Measurements from ENCODE around the gene GPD2.
A peak's percentile ranks its signal among the peaks of the same experiment; 100 is the strongest.

GPD2 gene

DNA sequence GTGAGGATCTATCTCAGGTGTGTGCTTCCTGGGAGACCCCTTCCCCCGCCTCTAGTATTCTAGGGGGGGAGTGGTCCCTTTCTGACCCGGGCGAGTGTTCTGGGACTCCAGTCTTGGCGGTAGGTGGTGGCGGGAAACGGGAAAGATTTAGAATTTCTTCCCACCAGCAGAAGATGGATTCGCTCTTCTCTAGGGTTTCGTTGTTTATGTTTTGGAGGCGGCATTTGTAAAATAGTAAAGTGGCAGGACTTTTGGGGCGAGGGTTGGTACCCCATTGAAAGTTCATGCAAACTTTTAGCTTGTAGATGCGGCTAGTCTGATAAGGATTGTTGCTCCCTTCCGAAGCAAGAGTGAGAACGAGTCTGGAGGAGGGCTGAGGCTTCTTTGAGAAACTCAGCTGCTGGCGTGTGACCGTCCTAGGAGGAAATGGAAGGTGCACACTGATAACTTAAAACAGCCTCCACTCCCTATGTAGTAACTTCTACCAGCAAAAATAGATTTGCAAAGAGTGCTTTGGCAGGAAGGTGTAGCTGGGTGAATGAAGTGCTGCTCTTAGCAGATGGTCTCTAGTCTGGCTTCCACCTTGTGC is 412 bp downstream of the GPD2 start:
- peak; percentile 93 for DNase-seq

DNA sequence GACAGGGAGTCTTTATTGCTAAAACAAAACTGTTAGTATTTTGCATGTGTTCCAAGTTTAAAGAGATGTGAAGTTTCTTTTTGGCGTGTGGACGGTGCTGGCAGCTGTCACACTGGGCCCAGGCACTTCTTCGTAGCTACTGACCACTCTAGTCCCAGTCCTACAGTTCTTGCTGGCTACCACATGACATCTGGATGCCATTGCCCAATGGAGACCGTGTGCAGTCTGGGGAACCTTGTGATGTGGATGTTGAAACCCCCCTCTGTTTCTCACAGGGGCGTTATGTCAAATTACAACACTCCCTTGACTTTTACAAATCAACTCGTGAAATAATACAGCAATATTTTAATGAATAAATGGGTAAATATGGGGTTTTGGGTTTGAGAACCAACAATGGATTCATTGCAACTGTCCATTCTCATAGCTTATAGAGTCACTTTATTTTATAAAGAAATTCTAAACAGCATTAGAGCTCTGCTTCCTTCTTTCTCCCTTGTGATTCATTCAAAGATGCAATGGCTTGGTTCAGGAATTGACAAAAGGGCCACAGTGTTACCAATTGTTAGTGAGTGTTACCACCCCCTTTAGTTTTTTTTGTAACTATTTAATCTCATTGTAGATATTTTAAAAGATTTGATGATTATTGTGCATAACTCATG is 1.2 kb downstream of the GPD2 start:
- DNase-seq, result peak; percentile 79

DNA sequence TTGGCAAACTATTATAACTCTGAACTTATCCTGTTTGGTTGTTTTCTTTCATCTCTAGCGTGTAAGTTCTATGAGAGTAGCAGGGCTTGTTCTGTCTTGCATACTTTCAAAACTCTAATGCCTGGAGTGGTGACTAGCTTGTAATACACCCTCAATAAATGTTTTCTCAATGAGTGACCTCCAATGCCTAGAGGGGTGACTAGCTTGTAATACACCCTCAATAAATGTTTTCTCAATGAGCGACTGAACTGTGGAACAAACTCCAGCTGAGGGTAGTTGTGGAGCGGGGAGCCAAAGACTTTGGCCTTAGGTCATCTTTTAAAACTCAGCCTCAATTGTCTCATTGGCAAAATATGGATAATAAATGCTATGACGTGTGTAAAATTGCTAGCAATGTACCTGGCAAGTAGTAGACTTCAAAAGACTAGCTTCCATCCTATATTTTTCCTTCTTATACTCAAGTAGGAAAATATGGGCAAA is 1.8 kb downstream of the GPD2 start:
- DNase-seq, result no peak

- DNase-seq, result no peak
These were observed 6.9 kb downstream of the GPD2 start for GRCh38 chr2:156443089-156443488.

DNA sequence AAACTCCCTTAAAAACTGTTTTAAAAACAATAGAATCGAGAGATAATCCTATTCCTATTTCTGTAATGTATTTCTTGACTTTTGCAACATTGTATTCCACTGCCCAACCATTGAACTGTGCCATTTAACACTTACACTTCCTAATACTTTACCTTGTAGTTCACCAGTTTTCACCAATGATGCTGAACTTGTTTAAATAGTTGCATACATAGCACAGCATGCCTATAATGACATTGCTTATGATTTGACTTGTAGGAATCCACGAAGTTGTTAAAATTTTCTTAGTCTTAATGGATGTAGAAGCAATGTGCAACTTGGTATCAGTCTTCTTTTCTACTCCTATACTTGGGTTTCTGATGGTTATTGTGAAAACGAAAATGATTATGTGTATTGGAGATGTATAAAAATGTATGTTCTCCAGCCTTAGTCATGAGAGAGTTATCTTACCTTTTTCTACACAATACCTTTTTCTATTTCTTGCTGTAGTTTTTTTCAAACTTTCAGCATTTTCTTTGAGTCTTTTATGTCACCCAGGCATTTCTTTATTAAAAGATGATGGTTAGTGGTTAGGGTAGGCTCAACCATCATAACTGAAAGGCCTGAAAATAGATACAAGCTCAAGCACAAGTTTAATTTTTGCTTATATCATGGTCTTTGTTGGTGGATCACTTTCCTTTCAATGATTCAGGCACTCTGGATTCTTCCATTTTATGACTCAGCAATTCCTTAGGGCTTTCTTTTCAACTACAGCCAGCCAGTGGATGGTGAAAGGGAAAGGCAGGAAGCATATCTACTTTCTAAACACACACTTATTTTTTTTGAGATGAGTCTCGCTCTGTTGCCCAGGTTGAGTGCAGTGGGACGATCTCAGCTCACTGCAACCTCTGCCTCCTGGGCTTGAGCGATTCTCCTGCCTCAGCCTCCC is 9.4 kb downstream of the GPD2 start:
- DNase-seq, result peak; percentile 22

DNA sequence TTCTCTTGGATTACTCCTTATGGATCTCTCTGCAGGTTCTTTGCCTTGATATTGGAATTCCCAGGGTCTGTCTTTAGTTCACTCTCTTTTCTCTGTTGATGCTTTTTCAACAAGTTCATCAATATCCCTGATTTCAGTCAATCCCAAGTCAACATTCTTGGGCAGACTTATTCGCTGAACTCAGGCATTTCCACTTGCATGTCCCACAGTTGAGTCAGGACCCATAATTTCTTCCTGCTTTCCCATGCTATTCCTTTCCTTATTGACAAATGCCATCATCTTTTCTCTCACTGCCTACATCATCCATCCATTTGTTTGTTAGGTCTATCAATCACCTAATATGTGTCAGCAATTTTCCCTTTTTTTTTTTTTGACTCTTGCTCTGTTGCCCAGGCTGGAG is 11.6 kb downstream of the GPD2 start:
- DNase-seq, result no peak

- DNase-seq, result no peak
These were observed 12.6 kb downstream of the GPD2 start for GRCh38 chr2:156448766-156449165.

DNA sequence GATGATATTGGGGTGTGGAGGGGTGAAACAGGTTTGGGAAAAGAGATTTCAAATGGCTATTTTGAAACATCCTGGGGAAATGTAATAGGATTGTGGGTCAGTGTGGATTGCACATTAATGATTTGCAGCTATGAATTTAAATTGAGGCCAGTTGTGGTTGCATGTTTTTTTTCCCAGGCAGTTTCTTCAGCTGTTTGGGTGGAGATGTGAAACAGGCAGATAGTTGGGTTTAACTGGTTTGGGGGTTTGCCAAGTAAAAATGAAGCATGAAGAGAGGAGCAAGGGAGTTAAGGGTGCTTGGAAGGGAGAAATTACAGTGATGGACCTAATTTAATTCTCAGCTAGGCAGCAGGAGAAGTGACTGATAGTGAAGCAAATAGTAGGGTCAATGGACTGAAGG is 16.8 kb downstream of the GPD2 start:
- DNase-seq, result peak; percentile 72

- no peak for DNase-seq
These were observed 19.3 kb downstream of the GPD2 start for GRCh38 chr2:156455361-156455975.

- DNase-seq, result no peak
These were observed 20.4 kb downstream of the GPD2 start for GRCh38 chr2:156456616-156457015.

DNA sequence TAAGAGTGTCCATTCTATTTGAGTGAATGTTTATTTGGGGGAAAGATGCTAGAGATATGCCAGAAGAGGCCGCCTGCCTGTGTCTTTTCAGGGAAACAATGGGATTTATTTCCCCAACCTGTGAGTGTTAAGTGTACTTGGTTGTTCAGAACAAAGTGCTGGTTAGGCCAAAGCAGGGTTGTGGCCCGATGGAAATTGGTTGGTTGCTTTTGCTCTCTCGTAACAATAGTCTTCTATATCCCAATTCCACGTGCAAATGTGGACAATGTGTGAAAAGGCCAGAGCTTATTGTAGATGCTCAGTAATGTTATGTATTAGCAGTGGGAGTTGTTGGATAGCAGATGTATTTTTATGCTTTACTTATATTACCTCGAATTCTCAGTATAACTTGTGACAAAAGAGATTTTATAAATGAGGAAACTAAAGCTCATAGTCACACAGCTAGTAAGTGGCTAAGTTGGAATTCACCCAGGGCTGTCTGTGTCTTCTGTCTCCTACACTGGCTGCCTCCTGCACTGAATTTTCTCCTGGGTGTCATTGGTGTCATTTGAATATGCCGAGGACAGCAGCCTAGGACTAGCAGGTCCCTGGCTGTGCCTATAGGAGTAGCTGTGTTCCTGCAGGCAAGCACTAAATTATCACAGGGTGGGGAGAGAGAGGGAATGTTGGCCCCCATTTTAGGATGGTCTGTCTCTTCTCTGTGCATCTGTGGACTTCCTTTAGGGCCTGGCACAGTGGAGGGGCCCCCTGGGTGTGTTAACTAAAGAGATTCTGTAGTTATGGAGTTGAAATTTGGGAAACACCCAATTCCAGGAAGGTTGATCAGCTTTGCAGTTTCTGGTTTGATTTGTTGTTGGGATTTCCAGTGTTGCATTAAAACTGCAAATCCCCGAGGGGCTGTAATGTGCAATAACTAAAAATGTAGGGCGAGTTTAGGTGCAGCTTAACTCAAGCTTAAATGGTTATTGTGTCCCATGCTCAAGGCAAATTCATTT is 21.6 kb downstream of the GPD2 start:
- no peak for DNase-seq

GRCh38 chr2:156459720-156460119 is 23.5 kb downstream of the GPD2 start:
- peak; percentile 21 for DNase-seq

DNA sequence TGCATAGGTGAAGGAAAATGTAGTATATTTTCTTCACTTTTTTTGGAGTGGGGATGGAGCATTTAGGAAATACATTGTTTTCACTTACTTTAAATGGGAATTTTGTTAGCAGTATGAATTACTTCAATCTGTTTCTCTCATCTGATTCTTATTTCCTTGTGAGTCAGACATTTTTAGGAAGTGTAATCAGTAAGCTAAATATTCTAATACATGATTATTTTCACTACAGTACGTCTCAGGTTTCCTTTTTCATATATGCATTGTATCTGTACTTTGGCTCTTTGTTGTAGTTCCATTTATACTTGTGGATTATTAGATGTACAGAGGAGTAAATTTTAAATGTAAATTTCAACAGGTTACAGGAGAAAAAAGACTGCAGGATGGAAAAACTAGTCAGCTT is 27.9 kb downstream of the GPD2 start:
- no peak for DNase-seq

DNA sequence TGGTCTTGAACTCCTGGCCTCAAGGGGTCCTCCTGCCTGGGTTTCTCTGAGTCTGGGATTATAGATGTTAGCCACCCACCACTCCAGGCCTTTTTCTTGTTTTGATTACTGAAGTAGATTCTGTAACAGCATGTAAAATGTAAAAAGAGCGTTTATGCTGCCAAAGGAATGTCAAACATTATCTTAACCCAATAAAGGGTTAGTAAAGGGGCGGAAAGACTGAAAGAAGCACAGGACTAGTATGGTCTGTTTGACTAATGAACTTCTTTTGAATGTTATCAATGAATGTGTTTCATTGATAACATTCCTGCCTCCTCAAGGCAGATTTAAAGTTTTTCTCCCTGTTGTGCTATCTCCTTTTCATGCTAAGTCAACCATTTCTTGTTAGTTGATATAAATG is 29.4 kb downstream of the GPD2 start:
- no peak for DNase-seq

- no peak for DNase-seq
These were observed 30.7 kb downstream of the GPD2 start for GRCh38 chr2:156466739-156467405.

- DNase-seq, result peak; percentile 60
These were observed 34.9 kb downstream of the GPD2 start for GRCh38 chr2:156470975-156471583.

- no peak for DNase-seq
These were observed 35.6 kb downstream of the GPD2 start for GRCh38 chr2:156471762-156472161.

DNA sequence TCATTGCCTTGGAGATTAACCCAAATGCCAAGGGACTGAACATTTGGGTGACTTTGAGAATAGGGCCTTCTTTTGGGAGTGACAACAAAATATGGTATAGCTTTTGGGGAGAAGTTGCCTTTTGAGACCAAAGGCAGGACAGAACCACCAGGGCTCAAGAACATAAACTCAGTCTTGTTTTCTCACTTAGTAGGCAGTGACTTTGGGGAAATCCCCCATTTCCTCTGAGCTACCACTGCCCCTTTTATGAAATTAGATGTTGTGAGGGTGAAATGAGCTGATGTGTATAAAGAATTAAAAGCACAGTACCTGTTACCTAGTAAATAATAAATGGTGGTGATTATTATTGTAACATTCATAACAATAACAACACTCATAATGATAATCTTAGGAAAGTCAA is 36.5 kb downstream of the GPD2 start:
- no peak for DNase-seq

- DNase-seq, result peak; percentile 51
These were observed 37.3 kb downstream of the GPD2 start for GRCh38 chr2:156473445-156473844.

- no peak for DNase-seq
These were observed 38.2 kb downstream of the GPD2 start for GRCh38 chr2:156474401-156474800.

Measured in hematopoietic multipotent progenitor cell treated with erythropoietin and hydrocortisone succinate and interleukin-3 and kit ligand, for 4 days (in vitro differentiated cells).